ENCODE data around the gene ALDH3B2. TPM values are rescaled to one million over a fixed set of nuclear protein-coding genes. Genes with fewer than 3 reads are reported as not detected.
"Not testable (repeated sequence)": the region's sequence is repeated elsewhere in the genome, so short reads cannot be mapped to it uniquely, and the experiment has no call there.

Gene ALDH3B2
- total RNA-seq, 1 donor from 2014 or later: 0.65 TPM

DNA sequence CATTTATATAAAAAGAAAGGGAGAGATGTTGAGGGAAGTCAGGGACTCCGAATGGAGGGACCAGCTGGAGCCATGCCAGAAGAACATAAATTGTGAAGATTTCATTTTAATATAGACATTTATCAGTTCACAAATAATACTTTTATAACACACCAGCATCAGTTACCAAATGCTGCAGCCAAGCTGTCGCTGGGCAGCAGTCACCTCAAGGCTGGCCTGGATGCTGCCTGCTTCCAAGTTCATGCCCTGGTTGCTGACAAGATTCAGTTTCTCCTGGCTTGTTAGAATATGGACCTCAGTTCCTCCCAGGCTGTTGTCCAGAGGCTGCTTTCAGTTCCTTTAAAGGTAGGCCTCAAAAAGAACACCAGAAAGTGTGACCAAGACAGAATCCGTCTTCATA, 30.8 kb upstream of the ALDH3B2 start:
- TF ChIP-seq, protein P1, sequence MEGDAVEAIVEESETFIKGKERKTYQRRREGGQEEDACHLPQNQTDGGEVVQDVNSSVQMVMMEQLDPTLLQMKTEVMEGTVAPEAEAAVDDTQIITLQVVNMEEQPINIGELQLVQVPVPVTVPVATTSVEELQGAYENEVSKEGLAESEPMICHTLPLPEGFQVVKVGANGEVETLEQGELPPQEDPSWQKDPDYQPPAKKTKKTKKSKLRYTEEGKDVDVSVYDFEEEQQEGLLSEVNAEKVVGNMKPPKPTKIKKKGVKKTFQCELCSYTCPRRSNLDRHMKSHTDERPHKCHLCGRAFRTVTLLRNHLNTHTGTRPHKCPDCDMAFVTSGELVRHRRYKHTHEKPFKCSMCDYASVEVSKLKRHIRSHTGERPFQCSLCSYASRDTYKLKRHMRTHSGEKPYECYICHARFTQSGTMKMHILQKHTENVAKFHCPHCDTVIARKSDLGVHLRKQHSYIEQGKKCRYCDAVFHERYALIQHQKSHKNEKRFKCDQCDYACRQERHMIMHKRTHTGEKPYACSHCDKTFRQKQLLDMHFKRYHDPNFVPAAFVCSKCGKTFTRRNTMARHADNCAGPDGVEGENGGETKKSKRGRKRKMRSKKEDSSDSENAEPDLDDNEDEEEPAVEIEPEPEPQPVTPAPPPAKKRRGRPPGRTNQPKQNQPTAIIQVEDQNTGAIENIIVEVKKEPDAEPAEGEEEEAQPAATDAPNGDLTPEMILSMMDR (IDR thresholded peaks at IDR 0.05): no peak
- intact Hi-C loops (cut with DNase I): no loop called here
- ATAC-seq: no peak
- Histone ChIP-seq H3K4me1 (no peaks in the 10 kb centered on the region), H3K36me3 (no peaks in the 10 kb centered on the region), H3K4me3 (no peak overlapping the region), H3K27me3 (ENCODE audit: low read depth) (peaks cover 5% of the 10 kb centered on the region), H3K9me3 (no peaks in the 10 kb centered on the region), H3K27ac (no peak overlapping the region)
- no peak for DNase-seq

DNA sequence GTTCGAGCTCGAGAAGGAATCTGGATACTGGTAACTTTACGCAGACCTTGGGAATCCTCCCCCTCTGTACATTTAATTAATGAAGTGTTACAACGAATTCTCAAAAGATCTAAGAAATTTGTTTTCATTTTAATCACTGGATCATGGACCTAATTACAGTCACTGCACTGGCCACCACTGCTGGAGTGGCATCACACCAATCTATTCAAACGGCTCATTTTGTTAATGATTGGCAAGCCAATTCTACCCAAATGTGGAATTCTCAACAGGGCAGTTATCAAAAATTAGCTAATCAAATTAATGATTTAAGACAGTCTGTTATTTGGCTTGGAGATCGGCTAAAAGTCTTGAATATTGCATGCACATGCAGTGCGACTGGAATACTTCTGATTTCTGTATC, 30.1 kb upstream of the ALDH3B2 start:
- no peaks in the 10 kb centered on the region for H3K4me1 ChIP-seq
- no peaks in the 10 kb centered on the region for H3K9me3 ChIP-seq
- no peak overlapping the region for H3K27ac ChIP-seq
- no peaks in the 10 kb centered on the region for H3K36me3 ChIP-seq
- intact Hi-C loops (cut with DNase I): no loop called here
- ATAC-seq (no peak), DNase-seq (no peak)
- TF ChIP-seq, protein P1 (IDR thresholded peaks at IDR 0.05): no peak
- H3K27me3 ChIP-seq (ENCODE audit: low read depth): peaks cover 5% of the 10 kb centered on the region
- no peak overlapping the region for H3K4me3 ChIP-seq

DNA sequence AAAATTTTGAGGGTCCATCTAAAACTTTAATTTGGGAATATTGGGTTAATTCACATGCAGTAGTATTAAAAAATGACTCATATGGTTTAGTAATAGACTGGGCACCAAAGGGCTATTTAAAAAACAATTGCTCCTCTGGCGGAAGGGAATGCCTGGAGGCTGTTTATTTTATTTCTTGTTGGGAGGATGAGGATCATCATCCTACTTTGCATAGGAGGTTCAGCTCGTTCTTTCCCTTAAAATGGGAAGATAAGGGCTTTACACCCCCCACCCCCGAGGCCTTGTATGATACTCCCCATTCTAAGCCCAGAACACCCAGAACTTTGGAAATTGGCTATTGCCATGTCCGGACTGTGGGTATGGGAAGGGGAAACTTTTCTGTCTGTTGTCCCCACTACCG, 29.3 kb upstream of the ALDH3B2 start:
- H3K9me3 ChIP-seq; H3K36me3 ChIP-seq; ATAC-seq; H3K4me1 ChIP-seq; intact Hi-C loops (cut with DNase I); H3K27ac ChIP-seq; DNase-seq; H3K4me3 ChIP-seq; H3K27me3 ChIP-seq (ENCODE audit: low read depth): not testable (repeated sequence)

DNA sequence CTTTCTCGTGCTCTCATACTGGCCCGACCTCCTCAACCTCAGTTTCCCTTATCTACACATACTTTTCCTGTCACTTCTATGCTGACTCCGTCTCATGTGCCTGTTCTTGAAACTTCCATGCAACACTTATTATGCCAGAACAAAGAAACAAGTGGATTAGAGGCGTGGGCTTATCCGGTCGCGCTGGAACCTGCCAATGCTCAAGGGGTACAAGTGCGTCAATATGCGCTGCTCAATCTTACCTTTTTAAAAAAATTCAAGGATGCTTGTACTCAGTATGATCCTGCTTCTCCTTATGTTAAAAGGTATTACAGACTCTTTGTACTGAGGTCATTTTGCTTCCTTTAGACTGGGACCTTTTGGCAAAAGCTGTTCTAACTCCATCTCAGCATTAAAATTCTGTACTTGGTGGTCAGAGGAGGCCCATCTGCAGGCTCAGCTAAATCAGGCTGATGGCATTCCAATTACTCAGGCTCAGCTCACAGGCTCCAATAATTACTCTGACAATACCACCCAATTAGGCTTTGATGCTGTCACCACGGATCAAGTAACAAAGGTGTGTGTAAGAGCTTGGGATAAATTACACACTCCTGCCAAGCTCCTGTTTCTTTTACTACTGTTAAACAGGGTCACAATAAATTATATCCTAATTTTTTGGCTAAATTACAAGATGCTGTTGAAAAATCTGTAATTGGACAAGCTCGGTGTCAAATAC, 26.3 kb upstream of the ALDH3B2 start:
- TF ChIP-seq, protein P1 (IDR thresholded peaks at IDR 0.05): no peak
- peak in 1 of 2 donors; percentile 54 for ATAC-seq
- no peak overlapping the region for H3K4me3 ChIP-seq

DNA sequence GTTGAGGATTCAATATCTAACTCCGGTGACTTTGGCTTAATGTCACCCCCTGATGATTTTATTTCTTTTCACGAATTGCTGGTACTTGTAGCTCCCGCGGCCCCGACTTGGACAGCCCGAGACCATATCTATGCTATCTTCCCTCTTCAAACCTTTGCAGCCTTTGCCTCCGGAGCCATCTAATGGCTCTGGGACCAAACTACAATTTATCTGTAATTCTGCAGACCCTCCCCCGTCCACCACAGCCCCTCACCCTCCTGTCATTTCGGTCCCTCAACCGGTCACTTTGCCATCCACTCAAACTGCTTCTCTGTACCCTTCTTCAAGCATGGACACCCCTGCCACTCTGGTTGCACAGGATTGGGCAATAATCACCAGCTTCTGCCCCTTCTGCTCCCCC, 25.7 kb upstream of the ALDH3B2 start:
- Histone ChIP-seq H3K27ac (no peak overlapping the region), H3K4me3 (no peak overlapping the region), H3K9me3 (no peaks in the 10 kb centered on the region), H3K27me3 (ENCODE audit: low read depth) (peaks cover 5% of the 10 kb centered on the region), H3K36me3 (no peaks in the 10 kb centered on the region), H3K4me1 (no peaks in the 10 kb centered on the region)
- TF ChIP-seq, protein P1 (IDR thresholded peaks at IDR 0.05): no peak
- intact Hi-C loops (cut with DNase I): no loop called here
- ATAC-seq: no peak
- no peak for DNase-seq

More for the DNA sequence above, 26.3 kb upstream of the ALDH3B2 start:
- DNase-seq: no peak
- H3K27me3 ChIP-seq (ENCODE audit: low read depth): peaks cover 5% of the 10 kb centered on the region
- no peaks in the 10 kb centered on the region for H3K9me3 ChIP-seq
- H3K4me1 ChIP-seq: no peaks in the 10 kb centered on the region
- H3K36me3 ChIP-seq: no peaks in the 10 kb centered on the region
- H3K27ac ChIP-seq: no peak overlapping the region
- intact Hi-C loops (cut with DNase I): no loop called here

DNA sequence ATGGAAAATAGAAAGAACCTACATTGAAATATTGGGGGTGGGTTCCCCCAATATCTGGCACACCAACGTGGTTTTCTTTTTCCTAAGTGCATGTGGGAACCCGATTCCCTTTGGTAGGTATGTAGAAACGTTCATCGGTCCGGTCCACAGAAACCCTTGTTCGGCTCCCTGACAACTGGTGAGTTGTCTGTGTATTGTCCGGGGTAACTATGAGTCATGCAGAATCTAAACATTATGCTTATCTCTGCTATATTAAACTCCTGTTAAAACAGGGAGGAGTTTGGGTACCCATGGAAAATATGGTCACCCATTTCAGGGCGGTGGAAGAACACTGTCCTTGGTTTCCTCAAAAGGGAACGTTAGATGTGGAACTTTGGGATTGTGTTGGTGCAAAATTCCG, 25.1 kb upstream of the ALDH3B2 start:
- Histone ChIP-seq H3K36me3 (no peaks in the 10 kb centered on the region), H3K4me1 (no peaks in the 10 kb centered on the region), H3K4me3 (no peak overlapping the region), H3K27ac (no peak overlapping the region), H3K27me3 (ENCODE audit: low read depth) (peaks cover 5% of the 10 kb centered on the region), H3K9me3 (no peaks in the 10 kb centered on the region)
- DNase-seq: no peak
- TF ChIP-seq, protein P1 (IDR thresholded peaks at IDR 0.05): no peak
- ATAC-seq: no peak
- intact Hi-C loops (cut with DNase I): no loop called here

Data from lower lobe of right lung (tissue), 2 donors.